SU-DHL-6 (cell line): Measurements from ENCODE around the gene FLNB.

Experiments
- CTCF ChIP-seq: fragments of 200-600 bp; sonication (generic); IDR thresholded peaks from one replicate; pipeline ENCODE4 v1.5.1; 2017; ENCODE audit warnings: antibody characterized with exemption, mild to moderate bottlenecking, low read length, moderate library complexity; ENCODE audit not compliant: insufficient read depth, poor library complexity, severe bottlenecking
- EZH2phosphoT487 ChIP-seq: fragments of 200-600 bp; sonication (generic), shearing (Covaris generic); conservative IDR thresholded peaks from 2 replicates; pipeline ENCODE4 v1.6.1; 2018; ENCODE audit warnings: mild to moderate bottlenecking, antibody characterized with exemption, low read length, moderate library complexity, mixed read lengths

GRCh38 chr3:58170376-58170775 is 162.2 kb downstream of the FLNB start:
- TF ChIP-seq EZH2phosphoT487 (no peak), CTCF (no peak)
